Hepatocyte (in vitro differentiated cells): ENCODE results near the gene GRK2.

Source experiments
- CTCF ChIP-seq: fragments of 200-600 bp; sonication (generic); IDR thresholded peaks from 2 replicates; pipeline ENCODE4 v1.5.1; 2016; ENCODE audit warnings: antibody characterized with exemption, mild to moderate bottlenecking; ENCODE audit not compliant: poor library complexity
- EZH2 ChIP-seq: fragments of 200-600 bp; sonication (generic); IDR thresholded peaks from 2 replicates; pipeline ENCODE4 v1.6.1; 2016; ENCODE audit warnings: antibody characterized with exemption, mild to moderate bottlenecking, borderline replicate concordance
- EZH2phosphoT487 ChIP-seq: fragments of 200-600 bp; sonication (generic); IDR thresholded peaks from one replicate; pipeline ENCODE4 v1.6.1; 2018; ENCODE audit warnings: antibody characterized with exemption, mild to moderate bottlenecking, low read depth, moderate library complexity; ENCODE audit not compliant: unreplicated experiment, severe bottlenecking

GRCh38 chr11:67272327-67273259, 6.3 kb downstream of the GRK2 start:
- TF ChIP-seq CTCF (no peak), EZH2 (no peak), EZH2phosphoT487 (no peak)
